ENCODE measurements around the gene PTGDS.

The PTGDS gene

DNA sequence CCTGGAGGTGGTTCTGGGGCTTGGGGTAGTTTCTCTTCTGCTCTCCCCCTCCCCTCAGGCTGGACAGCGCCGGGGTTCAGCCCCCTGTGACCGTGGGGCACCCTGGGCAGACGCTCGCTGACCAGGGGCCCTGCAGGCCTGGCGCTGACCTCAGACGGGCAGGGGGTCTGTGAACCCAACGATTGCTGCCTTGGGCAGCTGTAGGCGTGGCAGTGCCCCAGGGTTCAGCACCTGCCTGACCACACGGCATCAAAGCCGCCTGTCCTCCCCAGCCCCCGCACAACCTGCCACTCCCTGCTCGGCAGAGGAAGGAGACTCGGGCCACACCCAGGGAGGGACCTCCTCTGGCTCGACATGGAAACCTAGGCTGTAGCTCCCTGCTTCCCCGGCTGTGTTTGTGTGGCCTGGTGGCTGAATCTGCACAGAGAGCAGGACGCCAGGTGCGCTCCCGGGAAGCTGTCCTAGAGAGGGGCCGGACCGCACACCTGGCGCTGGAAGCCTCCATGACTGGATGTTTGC lies 13.1 kb upstream of the PTGDS start (continued):
- TF ChIP-seq ZNF214 (tag by site-specific recombination; IDR thresholded peaks at IDR 0.05; ENCODE audit: borderline replicate concordance) (no peak), ZNF324 (tag by site-specific recombination; IDR thresholded peaks at IDR 0.05) (no peak), ZSCAN16 (tag by site-specific recombination; IDR thresholded peaks at IDR 0.05) (no peak), ZNF624 (tag by site-specific recombination; IDR thresholded peaks at IDR 0.05) (no peak)
- TF ChIP-seq, protein P1, sequence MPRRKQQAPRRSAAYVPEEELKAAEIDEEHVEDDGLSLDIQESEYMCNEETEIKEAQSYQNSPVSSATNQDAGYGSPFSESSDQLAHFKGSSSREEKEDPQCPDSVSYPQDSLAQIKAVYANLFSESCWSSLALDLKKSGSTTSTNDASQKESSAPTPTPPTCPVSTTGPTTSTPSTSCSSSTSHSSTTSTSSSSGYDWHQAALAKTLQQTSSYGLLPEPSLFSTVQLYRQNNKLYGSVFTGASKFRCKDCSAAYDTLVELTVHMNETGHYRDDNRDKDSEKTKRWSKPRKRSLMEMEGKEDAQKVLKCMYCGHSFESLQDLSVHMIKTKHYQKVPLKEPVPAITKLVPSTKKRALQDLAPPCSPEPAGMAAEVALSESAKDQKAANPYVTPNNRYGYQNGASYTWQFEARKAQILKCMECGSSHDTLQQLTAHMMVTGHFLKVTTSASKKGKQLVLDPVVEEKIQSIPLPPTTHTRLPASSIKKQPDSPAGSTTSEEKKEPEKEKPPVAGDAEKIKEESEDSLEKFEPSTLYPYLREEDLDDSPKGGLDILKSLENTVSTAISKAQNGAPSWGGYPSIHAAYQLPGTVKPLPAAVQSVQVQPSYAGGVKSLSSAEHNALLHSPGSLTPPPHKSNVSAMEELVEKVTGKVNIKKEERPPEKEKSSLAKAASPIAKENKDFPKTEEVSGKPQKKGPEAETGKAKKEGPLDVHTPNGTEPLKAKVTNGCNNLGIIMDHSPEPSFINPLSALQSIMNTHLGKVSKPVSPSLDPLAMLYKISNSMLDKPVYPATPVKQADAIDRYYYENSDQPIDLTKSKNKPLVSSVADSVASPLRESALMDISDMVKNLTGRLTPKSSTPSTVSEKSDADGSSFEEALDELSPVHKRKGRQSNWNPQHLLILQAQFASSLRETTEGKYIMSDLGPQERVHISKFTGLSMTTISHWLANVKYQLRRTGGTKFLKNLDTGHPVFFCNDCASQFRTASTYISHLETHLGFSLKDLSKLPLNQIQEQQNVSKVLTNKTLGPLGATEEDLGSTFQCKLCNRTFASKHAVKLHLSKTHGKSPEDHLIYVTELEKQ (tag by site-specific recombination; IDR thresholded peaks at IDR 0.05; ENCODE audit: borderline replicate concordance), result no peak

DNA sequence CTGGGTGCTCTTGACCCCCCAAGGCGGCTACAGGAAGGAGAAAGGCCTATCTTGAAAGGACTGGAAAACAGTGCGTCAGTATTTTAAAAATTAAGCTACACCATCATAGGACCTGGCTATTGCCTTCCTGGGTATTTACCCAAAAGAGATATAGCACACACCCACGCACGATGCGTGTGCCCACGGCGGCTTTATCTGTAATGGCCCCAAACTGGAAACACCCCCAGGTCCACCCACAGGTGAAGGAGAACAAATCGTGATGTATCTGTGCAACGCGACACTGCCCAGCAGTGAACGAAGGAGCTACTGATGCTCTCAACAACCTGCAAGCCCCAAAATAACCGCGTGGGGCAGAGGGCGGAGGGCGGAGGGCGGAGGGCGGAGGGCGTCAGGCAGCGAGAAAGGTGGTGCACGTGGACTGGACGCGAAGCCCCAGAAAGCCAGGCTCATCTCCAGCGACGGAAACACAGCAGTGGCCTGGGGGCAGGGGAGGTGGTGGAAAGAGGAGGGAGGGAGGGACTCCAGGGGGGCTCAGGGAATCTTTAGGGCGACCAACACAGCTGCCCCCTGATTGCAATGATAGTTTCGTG lies 12.4 kb upstream of the PTGDS start:
- POLR2A ChIA-PET, result interaction anchor here (0.7 to 1.0 kb wide), 2 partner anchors 14 to 104 kb away, joined by 3 to 8 read pairs; no protein-coding TSS in a partner anchor
- H3K9me3 ChIP-seq (ENCODE audit: control insufficient read depth, insufficient read depth, low read depth, low read length), result no peaks in the 10 kb centered on the region
- no peak overlapping the region for H3K4me3 ChIP-seq (ENCODE audit: low read depth, low read length)
- no peaks in the 10 kb centered on the region for H3K4me1 ChIP-seq (ENCODE audit: control insufficient read depth, insufficient read depth, low read length)
- CTCF ChIA-PET, result interaction anchor here (0.6 to 1.7 kb wide), 7 partner anchors 10 to 122 kb away, joined by 3 to 11 read pairs (median 5); partner anchors contain the start of genes C8G and MAN1B1
- H3K36me3 ChIP-seq (ENCODE audit: control insufficient read depth in 2 of 2, insufficient read depth in 1 of 2, low read length in 2 of 2), result no peaks in the 10 kb centered on the region
- peak; percentile 90 for TF ChIP-seq EGR2 (tag by site-specific recombination; IDR thresholded peaks at IDR 0.05; ENCODE audit: low read depth)
- no peak for TF ChIP-seq ZNF169 (tag by site-specific recombination; IDR thresholded peaks at IDR 0.05)
- TF ChIP-seq IKZF3 (tag by site-specific recombination; IDR thresholded peaks at IDR 0.05), result no peak
- TF ChIP-seq ZNF785 (tag by site-specific recombination; IDR thresholded peaks at IDR 0.05), result no peak
- no peak for TF ChIP-seq ZNF335 (tag by site-specific recombination; conservative IDR thresholded peaks at IDR 0.05)
- TF ChIP-seq ZNF707 (tag by site-specific recombination; IDR thresholded peaks at IDR 0.05), result no peak
- peak; percentile 85 for TF ChIP-seq ZFHX2 (tag by site-specific recombination; conservative IDR thresholded peaks at IDR 0.05)
- TF ChIP-seq ZNF585B (tag by site-specific recombination; IDR thresholded peaks at IDR 0.05), result no peak
- no peak overlapping the region for H3K27ac ChIP-seq (ENCODE audit: extremely low read depth, low read depth, low read length)

DNA sequence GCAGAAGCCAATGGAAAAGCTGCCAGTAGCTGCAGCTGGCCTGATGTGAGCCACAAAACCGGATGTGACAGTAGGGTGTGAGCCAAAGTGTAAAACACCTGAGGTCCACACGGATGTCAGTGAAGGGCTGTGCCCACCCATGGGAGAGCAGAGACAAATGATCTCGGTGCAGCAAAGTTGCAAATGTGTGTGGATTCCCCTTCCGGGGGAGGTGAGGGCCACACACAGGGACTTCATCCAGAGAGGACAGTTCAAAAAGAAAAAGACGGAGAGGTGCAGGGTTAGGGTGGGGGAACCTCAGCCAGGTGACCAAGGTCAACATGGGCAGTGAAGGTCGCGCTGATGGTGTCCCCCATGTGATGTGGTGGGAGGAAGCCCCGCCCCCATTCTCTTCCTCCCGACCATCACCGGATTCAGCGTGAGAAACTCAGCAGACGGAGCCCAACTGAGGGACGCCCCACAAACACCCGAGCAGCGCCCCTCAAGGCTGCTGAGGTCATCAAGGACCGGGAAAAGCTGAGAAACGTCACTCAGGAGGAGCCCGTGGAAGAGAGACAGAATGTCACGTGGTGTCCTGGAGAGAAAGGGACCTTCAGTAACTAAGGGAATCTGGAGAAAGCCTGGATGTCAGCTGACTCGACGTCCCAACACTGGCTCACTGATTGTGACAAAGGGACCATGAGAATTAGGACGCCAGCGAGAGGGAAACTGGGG lies 11.4 kb upstream of the PTGDS start:
- H3K4me1 ChIP-seq (ENCODE audit: control insufficient read depth, insufficient read depth, low read length), result no peaks in the 10 kb centered on the region
- CTCF ChIA-PET, result interaction anchor here (0.7 to 1.7 kb wide), 3 partner anchors 9 to 75 kb away, joined by 3 to 11 read pairs (median 5); no protein-coding TSS in a partner anchor
- H3K9me3 ChIP-seq (ENCODE audit: control insufficient read depth, insufficient read depth, low read depth, low read length), result no peaks in the 10 kb centered on the region
- POLR2A ChIA-PET, result interaction anchor here (0.7 to 1.0 kb wide), 2 partner anchors 15 to 105 kb away, joined by 3 to 8 read pairs; no protein-coding TSS in a partner anchor
- no peaks in the 10 kb centered on the region for H3K36me3 ChIP-seq (ENCODE audit: control insufficient read depth in 2 of 2, insufficient read depth in 1 of 2, low read length in 2 of 2)
- no peak overlapping the region for H3K4me3 ChIP-seq (ENCODE audit: low read depth, low read length)
- no peak overlapping the region for H3K27ac ChIP-seq (ENCODE audit: extremely low read depth, low read depth, low read length)
- TF ChIP-seq ZNF211 (tag by site-specific recombination; IDR thresholded peaks at IDR 0.05; ENCODE audit: low read depth) (no peak), ZXDB (tag by site-specific recombination; IDR thresholded peaks at IDR 0.05) (no peak), ZBTB48 (tag by site-specific recombination; IDR thresholded peaks at IDR 0.05) (peak; percentile 93), GFI1B (tag by site-specific recombination; IDR thresholded peaks at IDR 0.05) (no peak), ZBTB20 (tag by site-specific recombination; IDR thresholded peaks at IDR 0.05) (no peak), ZNF341 (tag by site-specific recombination; IDR thresholded peaks at IDR 0.05; ENCODE audit: low read depth) (no peak)
- TF ChIP-seq, protein P2, sequence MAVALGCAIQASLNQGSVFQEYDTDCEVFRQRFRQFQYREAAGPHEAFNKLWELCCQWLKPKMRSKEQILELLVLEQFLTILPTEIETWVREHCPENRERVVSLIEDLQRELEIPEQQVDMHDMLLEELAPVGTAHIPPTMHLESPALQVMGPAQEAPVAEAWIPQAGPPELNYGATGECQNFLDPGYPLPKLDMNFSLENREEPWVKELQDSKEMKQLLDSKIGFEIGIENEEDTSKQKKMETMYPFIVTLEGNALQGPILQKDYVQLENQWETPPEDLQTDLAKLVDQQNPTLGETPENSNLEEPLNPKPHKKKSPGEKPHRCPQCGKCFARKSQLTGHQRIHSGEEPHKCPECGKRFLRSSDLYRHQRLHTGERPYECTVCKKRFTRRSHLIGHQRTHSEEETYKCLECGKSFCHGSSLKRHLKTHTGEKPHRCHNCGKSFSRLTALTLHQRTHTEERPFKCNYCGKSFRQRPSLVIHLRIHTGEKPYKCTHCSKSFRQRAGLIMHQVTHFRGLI (tag by site-specific recombination; IDR thresholded peaks at IDR 0.05), result 0 out of 2 replicates have a peak, but pooled peaks have one; percentile 25
- TF ChIP-seq, protein P3, sequence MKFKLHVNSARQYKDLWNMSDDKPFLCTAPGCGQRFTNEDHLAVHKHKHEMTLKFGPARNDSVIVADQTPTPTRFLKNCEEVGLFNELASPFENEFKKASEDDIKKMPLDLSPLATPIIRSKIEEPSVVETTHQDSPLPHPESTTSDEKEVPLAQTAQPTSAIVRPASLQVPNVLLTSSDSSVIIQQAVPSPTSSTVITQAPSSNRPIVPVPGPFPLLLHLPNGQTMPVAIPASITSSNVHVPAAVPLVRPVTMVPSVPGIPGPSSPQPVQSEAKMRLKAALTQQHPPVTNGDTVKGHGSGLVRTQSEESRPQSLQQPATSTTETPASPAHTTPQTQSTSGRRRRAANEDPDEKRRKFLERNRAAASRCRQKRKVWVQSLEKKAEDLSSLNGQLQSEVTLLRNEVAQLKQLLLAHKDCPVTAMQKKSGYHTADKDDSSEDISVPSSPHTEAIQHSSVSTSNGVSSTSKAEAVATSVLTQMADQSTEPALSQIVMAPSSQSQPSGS (tag by site-specific recombination; IDR thresholded peaks at IDR 0.05; ENCODE audit: low read depth), result no peak
- TF ChIP-seq, protein P4, sequence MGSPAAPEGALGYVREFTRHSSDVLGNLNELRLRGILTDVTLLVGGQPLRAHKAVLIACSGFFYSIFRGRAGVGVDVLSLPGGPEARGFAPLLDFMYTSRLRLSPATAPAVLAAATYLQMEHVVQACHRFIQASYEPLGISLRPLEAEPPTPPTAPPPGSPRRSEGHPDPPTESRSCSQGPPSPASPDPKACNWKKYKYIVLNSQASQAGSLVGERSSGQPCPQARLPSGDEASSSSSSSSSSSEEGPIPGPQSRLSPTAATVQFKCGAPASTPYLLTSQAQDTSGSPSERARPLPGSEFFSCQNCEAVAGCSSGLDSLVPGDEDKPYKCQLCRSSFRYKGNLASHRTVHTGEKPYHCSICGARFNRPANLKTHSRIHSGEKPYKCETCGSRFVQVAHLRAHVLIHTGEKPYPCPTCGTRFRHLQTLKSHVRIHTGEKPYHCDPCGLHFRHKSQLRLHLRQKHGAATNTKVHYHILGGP (tag by site-specific recombination; IDR thresholded peaks at IDR 0.05), result no peak
- TF ChIP-seq, protein P5, sequence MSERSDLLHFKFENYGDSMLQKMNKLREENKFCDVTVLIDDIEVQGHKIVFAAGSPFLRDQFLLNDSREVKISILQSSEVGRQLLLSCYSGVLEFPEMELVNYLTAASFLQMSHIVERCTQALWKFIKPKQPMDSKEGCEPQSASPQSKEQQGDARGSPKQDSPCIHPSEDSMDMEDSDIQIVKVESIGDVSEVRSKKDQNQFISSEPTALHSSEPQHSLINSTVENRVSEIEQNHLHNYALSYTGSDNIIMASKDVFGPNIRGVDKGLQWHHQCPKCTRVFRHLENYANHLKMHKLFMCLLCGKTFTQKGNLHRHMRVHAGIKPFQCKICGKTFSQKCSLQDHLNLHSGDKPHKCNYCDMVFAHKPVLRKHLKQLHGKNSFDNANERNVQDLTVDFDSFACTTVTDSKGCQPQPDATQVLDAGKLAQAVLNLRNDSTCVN (tag by site-specific recombination; optimal IDR thresholded peaks at IDR 0.05), result no peak

Measured in HEK293 (cell line).